Type B pancreatic cell (in vitro differentiated cells): ENCODE measurements around the gene DCC. TPM values are rescaled to one million over a fixed set of nuclear protein-coding genes. Genes with fewer than 3 reads are reported as not detected.

ENCODE experiments used
- DNase-seq: peaks from one replicate; pipeline ENCODE4 v3.0.0; 2021; ENCODE audit warnings: mixed read lengths; ENCODE audit not compliant: unreplicated experiment; ENCODE audit errors: extremely low spot score
- H3K27ac Mint-ChIP-seq: 2 replicates; pipeline ENCODE4 v1.8.0; 2021; ENCODE audit warnings: mild to moderate bottlenecking, mixed read lengths
- H3K27me3 Mint-ChIP-seq: 2 replicates; pipeline ENCODE4 v1.8.0; 2021; ENCODE audit warnings: mixed read lengths
- H3K36me3 Mint-ChIP-seq: 2 replicates; pipeline ENCODE4 v1.8.0; 2021; ENCODE audit warnings: mixed read lengths
- H3K4me1 Mint-ChIP-seq: one replicate; pipeline ENCODE4 v1.8.0; 2021; ENCODE audit warnings: mixed read lengths; ENCODE audit not compliant: unreplicated experiment
- H3K4me3 Mint-ChIP-seq: 2 replicates; pipeline ENCODE4 v1.8.0; 2021; ENCODE audit warnings: mild to moderate bottlenecking, mixed read lengths
- H3K9me3 Mint-ChIP-seq: 2 replicates; pipeline ENCODE4 v1.8.0; 2021; ENCODE audit warnings: mixed read lengths
- total RNA-seq: library from RNA; stranded (reverse); gene quantifications from 2 replicates; pipeline ENCODE4 v1.2.1, GENCODE V29; 2021; ENCODE audit warnings: low replicate concordance
- TF ChIP-seq, protein P1 (sequence below): fragments of 200-600 bp; sonication (generic); conservative IDR thresholded peaks from 2 replicates; pipeline ENCODE4 v1.5.0; 2021; ENCODE audit warnings: antibody characterized with exemption, mild to moderate bottlenecking

The DCC gene
- total RNA-seq, 1 donor from 2014 or later = 11.6 TPM

DNA sequence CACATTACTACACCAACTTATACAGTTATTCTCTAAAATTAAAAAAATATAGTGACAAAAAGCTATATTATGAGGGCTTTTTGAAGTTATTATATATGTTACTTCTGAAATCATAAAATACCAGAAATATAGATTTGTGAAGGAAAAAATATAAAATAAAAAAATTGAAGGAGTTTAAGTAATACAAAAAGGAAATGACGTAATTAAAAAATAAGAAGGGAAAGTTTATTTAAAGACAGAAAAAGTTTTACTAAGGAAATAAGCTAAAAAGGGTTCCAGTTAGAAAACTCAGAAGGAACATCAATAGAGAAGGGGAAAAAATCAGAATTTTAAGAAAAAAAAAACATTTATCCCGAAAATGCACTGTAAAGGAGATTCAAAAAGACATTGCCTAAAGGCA lies 1187.4 kb downstream of the DCC start:
- no peak for DNase-seq
- no peaks in the 10 kb centered on the region for H3K9me3 Mint-ChIP-seq
- TF ChIP-seq, protein P1, sequence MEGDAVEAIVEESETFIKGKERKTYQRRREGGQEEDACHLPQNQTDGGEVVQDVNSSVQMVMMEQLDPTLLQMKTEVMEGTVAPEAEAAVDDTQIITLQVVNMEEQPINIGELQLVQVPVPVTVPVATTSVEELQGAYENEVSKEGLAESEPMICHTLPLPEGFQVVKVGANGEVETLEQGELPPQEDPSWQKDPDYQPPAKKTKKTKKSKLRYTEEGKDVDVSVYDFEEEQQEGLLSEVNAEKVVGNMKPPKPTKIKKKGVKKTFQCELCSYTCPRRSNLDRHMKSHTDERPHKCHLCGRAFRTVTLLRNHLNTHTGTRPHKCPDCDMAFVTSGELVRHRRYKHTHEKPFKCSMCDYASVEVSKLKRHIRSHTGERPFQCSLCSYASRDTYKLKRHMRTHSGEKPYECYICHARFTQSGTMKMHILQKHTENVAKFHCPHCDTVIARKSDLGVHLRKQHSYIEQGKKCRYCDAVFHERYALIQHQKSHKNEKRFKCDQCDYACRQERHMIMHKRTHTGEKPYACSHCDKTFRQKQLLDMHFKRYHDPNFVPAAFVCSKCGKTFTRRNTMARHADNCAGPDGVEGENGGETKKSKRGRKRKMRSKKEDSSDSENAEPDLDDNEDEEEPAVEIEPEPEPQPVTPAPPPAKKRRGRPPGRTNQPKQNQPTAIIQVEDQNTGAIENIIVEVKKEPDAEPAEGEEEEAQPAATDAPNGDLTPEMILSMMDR = no peak
- no peaks in the 10 kb centered on the region for H3K4me1 Mint-ChIP-seq
- H3K27ac Mint-ChIP-seq = no peak overlapping the region
- H3K27me3 Mint-ChIP-seq = no peaks in the 10 kb centered on the region
- no peaks in the 10 kb centered on the region for H3K36me3 Mint-ChIP-seq
- no peak overlapping the region for H3K4me3 Mint-ChIP-seq

DNA sequence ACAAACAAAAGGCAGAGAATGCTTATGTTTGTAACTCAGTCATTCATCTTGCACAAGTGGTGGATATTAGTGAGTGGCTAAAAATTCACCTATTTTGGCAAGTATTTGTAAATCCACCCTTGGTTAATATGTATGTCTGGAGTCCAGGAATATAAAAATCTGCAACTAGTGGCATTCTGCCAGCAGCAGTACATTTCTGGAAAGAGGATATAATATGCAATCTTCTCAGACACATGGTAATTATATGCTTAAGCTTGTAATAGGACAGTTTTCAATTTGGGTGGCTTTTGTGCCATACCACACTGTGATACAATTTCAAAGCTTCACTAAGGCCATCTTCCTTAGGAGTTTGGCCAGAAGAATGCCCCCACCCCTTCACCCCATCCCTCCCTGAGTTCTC lies 1191.2 kb downstream of the DCC start:
- TF ChIP-seq, protein P1 = no peak
- H3K36me3 Mint-ChIP-seq = no peaks in the 10 kb centered on the region
- no peak overlapping the region for H3K27ac Mint-ChIP-seq
- no peaks in the 10 kb centered on the region for H3K4me1 Mint-ChIP-seq
- H3K9me3 Mint-ChIP-seq = no peaks in the 10 kb centered on the region
- H3K4me3 Mint-ChIP-seq = no peak overlapping the region
- H3K27me3 Mint-ChIP-seq = no peaks in the 10 kb centered on the region
- no peak for DNase-seq

DNA sequence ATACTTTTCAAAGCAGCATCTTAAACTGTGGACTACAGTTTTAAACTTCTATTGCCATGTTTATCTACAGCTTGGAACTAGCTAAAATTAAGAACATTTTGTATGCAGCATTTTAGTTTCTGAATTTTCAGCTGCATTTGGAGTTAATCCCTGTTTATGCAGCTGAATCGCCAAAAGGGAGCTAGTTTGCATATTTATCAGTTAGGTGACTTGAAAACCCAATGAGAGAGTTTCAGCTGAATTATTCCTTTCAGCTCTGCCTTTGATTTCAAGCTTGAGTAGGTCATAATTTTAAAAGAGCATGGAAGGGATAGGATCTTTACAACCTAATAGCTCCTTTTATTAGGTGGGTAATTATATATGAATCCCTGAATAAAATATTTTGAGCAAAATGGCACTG lies 1191.9 kb downstream of the DCC start:
- no peaks in the 10 kb centered on the region for H3K4me1 Mint-ChIP-seq
- no peaks in the 10 kb centered on the region for H3K9me3 Mint-ChIP-seq
- no peak overlapping the region for H3K27ac Mint-ChIP-seq
- DNase-seq = no peak
- no peaks in the 10 kb centered on the region for H3K27me3 Mint-ChIP-seq
- H3K4me3 Mint-ChIP-seq = no peak overlapping the region
- TF ChIP-seq, protein P1 = no peak
- H3K36me3 Mint-ChIP-seq = no peaks in the 10 kb centered on the region

GRCh38 chr18:53534203-53534602 lies 1194.2 kb downstream of the DCC start:
- Mint-ChIP-seq H3K27ac (no peak overlapping the region), H3K36me3 (no peaks in the 10 kb centered on the region), H3K4me1 (no peaks in the 10 kb centered on the region), H3K4me3 (no peak overlapping the region), H3K27me3 (no peaks in the 10 kb centered on the region), H3K9me3 (no peaks in the 10 kb centered on the region)
- no peak for DNase-seq
- TF ChIP-seq, protein P1 = no peak

DNA sequence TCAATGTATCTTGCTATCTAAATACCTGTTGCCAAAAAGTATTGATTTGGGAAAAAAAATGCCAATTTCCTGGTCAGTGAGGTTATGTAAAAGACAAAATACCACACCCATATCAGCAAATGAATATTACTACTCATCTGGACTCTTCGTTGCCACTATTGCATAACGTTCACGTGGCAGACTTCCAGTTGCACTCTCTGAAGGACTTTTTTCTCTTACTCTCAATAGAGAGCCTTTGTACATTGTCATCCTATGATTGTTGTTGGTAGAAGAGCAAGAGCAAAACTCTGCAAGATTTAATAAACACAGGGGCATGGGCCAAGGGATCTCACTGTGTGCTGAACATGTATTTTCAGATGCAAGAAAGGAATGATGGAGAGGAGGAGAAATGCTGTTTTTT lies 1194.7 kb downstream of the DCC start:
- H3K4me3 Mint-ChIP-seq = no peak overlapping the region
- no peaks in the 10 kb centered on the region for H3K27me3 Mint-ChIP-seq
- TF ChIP-seq, protein P1 = no peak
- no peak overlapping the region for H3K27ac Mint-ChIP-seq
- H3K4me1 Mint-ChIP-seq = no peaks in the 10 kb centered on the region
- H3K9me3 Mint-ChIP-seq = no peaks in the 10 kb centered on the region
- H3K36me3 Mint-ChIP-seq = no peaks in the 10 kb centered on the region
- DNase-seq = no peak

GRCh38 chr18:53536908-53537307 lies 1196.9 kb downstream of the DCC start:
- no peaks in the 10 kb centered on the region for H3K36me3 Mint-ChIP-seq
- H3K27me3 Mint-ChIP-seq = no peaks in the 10 kb centered on the region
- TF ChIP-seq, protein P1 = no peak
- no peaks in the 10 kb centered on the region for H3K9me3 Mint-ChIP-seq
- no peak for DNase-seq
- H3K4me1 Mint-ChIP-seq = no peaks in the 10 kb centered on the region
- H3K4me3 Mint-ChIP-seq = no peak overlapping the region
- H3K27ac Mint-ChIP-seq = no peak overlapping the region
